Mesothelial cell of epicardium (in vitro differentiated cells): Measurements from ENCODE around the gene CRELD1. TPM values are rescaled to one million over a fixed set of nuclear protein-coding genes. Genes with fewer than 3 reads are reported as not detected.

Experiments used
- DNase-seq, 2 experiments: peaks; one replicate each; pipeline ENCODE4 v3.0.0; 2021; ENCODE audit warnings: low spot score in 2 of 2; ENCODE audit not compliant: unreplicated experiment in 2 of 2
- H3K27ac Mint-ChIP-seq: 2 replicates; pipeline ENCODE4 v1.8.0; 2021; ENCODE audit warnings: mixed read lengths
- H3K27me3 Mint-ChIP-seq: 2 replicates; pipeline ENCODE4 v1.8.0; 2021; ENCODE audit warnings: low read depth, mixed read lengths
- H3K36me3 Mint-ChIP-seq: 2 replicates; pipeline ENCODE4 v1.8.0; 2021; ENCODE audit warnings: mixed read lengths
- H3K4me1 Mint-ChIP-seq: 2 replicates; pipeline ENCODE4 v1.8.0; 2021; ENCODE audit warnings: mixed read lengths
- H3K4me3 Mint-ChIP-seq: 2 replicates; pipeline ENCODE4 v1.8.0; 2021; ENCODE audit warnings: mild to moderate bottlenecking, moderate library complexity, mixed read lengths
- H3K9me3 Mint-ChIP-seq: 2 replicates; pipeline ENCODE4 v1.8.0; 2021; ENCODE audit warnings: mixed read lengths
- total RNA-seq: library from RNA; stranded (reverse); gene quantifications from 3 replicates; pipeline ENCODE4 v1.2.1, GENCODE V29; 2021
- TF ChIP-seq, protein P1 (sequence below): fragments of 200-600 bp; sonication (generic); IDR thresholded peaks from one replicate; pipeline ENCODE4 v1.5.0; 2021; ENCODE audit warnings: antibody characterized with exemption; ENCODE audit not compliant: unreplicated experiment

CRELD1 gene
- total RNA-seq, 1 donor from 2014 or later = 39.8 TPM

DNA sequence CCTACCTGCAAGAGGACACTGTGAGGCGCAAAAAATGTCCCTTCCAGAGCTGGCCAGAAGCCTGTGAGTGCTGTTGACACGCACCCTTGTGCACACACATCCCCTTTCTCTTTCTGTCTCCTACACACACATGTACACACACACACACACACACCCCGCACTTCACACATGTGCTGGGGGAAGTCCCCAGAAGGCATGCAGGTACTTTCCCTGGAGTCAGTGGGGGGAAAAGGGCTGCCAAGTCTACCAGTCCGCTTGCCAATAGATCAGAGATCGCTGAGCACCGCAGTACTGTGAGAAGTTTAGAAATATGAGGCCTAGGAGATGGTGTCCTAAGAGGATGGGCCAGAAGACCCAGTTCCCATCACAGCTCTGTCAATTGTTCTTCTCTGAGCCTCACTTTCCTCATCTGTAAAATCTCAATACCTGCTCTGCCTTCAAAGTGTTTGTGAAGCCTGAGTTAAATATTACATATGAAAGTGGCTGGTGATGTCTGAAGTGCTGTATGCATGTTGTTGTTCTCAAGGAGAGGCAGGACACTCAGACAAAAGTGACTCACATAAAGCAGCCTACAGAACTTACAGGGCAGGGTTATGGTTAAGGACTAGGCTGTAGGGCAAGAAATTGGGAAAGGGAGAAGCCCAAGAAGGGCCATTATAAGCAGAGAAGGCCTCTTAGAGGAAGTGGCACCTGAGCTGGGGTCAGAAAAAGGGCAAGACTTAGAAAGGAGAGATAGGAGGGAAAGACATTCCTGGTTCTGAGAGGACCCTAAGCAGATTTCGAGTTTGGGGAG lies 24.2 kb upstream of the CRELD1 start:
- no peaks in the 10 kb centered on the region for H3K4me1 Mint-ChIP-seq
- TF ChIP-seq, protein P1, sequence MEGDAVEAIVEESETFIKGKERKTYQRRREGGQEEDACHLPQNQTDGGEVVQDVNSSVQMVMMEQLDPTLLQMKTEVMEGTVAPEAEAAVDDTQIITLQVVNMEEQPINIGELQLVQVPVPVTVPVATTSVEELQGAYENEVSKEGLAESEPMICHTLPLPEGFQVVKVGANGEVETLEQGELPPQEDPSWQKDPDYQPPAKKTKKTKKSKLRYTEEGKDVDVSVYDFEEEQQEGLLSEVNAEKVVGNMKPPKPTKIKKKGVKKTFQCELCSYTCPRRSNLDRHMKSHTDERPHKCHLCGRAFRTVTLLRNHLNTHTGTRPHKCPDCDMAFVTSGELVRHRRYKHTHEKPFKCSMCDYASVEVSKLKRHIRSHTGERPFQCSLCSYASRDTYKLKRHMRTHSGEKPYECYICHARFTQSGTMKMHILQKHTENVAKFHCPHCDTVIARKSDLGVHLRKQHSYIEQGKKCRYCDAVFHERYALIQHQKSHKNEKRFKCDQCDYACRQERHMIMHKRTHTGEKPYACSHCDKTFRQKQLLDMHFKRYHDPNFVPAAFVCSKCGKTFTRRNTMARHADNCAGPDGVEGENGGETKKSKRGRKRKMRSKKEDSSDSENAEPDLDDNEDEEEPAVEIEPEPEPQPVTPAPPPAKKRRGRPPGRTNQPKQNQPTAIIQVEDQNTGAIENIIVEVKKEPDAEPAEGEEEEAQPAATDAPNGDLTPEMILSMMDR = no peak
- H3K4me3 Mint-ChIP-seq = no peak overlapping the region
- no peak overlapping the region for H3K27ac Mint-ChIP-seq
- no peak for DNase-seq
- peaks cover 8% of the 10 kb centered on the region for H3K36me3 Mint-ChIP-seq
- H3K27me3 Mint-ChIP-seq = no peaks in the 10 kb centered on the region
- no peaks in the 10 kb centered on the region for H3K9me3 Mint-ChIP-seq

DNA sequence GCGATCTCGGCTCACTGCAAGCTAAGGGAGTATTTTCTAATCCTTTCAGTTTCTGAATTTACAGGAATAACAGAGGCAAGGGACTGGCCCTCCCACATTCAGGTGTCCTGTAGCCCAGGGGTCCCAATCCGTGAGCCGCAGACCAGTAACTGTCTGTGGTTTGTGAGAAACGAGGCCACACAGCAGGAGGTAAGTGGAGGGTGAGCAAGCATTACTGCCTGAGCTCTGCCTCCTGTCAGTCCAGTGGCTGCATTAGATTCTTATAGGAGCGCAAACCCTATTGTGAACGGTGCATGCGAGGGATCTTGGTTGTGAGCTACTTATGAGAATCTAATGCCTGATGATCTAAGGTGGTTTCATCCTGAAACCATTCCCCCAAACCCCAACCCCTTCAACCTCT lies 21.8 kb upstream of the CRELD1 start:
- no peaks in the 10 kb centered on the region for H3K27me3 Mint-ChIP-seq
- no peak for DNase-seq
- no peaks in the 10 kb centered on the region for H3K9me3 Mint-ChIP-seq
- no peak overlapping the region for H3K4me3 Mint-ChIP-seq
- peaks cover 12% of the 10 kb centered on the region for H3K4me1 Mint-ChIP-seq
- TF ChIP-seq, protein P1 = no peak
- peaks cover 8% of the 10 kb centered on the region for H3K36me3 Mint-ChIP-seq
- H3K27ac Mint-ChIP-seq = no peak overlapping the region

DNA sequence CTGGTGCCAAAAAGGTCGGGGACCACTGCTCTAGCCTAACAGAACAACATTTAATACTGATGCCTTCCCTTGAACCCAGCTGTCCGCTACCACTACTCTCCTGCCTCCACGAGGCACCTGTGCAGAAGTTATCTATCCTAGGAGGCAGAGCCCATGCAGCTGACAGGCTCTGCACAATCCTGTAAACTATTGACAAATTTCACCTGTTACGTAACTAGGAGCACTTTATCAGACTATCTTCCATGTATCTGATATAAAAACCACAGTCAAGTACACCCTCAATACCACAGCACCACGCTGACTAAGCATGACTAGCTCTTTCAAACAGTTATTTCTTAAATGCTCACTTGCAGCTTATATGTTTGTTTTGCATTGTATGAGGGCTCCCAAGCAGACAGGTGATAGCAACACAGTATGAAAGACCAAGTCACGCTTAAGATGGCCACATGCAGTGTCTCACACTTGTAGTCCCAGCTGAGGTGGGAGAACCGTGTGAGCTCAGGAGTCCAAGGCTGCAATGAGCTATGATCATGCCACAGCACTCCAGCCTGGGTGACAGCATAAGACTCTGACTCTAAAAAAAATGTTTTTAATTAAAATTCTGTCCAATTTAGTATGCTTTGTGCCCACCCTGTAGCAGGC lies 21.2 kb upstream of the CRELD1 start:
- no peaks in the 10 kb centered on the region for H3K27me3 Mint-ChIP-seq
- H3K4me1 Mint-ChIP-seq = peaks cover 16% of the 10 kb centered on the region
- H3K9me3 Mint-ChIP-seq = no peaks in the 10 kb centered on the region
- DNase-seq = no peak
- peaks cover 8% of the 10 kb centered on the region for H3K36me3 Mint-ChIP-seq
- TF ChIP-seq, protein P1 = no peak
- H3K27ac Mint-ChIP-seq = no peak overlapping the region
- H3K4me3 Mint-ChIP-seq = no peak overlapping the region

DNA sequence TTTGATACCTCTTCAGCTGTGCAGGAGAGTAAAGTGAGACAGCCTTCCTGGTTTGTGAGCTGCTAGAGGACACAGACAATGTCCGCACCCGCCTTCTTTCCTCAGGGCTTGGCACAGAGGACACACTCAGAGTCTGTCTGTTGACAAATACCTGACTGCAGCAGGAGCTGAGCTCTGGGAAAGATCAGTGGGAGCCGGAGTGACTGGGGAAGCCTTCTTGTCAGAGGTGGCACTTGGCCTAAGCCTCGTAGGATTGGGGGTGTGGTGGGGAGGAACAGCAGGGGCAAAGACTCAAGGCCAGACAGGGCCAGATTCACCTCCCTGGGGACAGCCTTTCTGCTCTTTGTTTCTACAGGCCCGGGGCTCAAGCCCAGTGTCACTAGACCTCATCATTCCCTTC lies 20.0 kb upstream of the CRELD1 start:
- H3K4me1 Mint-ChIP-seq = peaks cover 22% of the 10 kb centered on the region
- no peak overlapping the region for H3K4me3 Mint-ChIP-seq
- H3K27me3 Mint-ChIP-seq = no peaks in the 10 kb centered on the region
- DNase-seq = no peak
- H3K27ac Mint-ChIP-seq = no peak overlapping the region
- TF ChIP-seq, protein P1 = no peak
- H3K9me3 Mint-ChIP-seq = no peaks in the 10 kb centered on the region
- peaks cover 6% of the 10 kb centered on the region for H3K36me3 Mint-ChIP-seq

DNA sequence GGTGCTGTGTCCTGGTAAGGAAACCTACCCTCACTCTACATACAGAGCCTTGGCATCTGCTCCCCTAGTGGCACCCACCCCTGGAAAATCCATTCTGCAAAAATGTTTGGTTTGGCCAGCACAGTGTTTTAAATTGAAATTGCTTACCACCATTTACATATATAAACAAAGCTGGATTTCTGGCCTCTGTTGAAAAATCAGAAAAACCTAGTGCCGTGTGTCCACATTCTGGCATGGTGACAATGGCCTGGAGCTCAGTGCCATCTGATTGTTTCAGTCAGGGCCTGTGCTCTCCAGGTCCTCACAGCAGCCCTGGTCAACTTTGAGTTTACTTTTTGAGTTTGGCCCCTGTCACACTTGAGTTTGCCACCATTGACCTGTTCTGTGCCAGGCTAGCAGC lies 19.6 kb upstream of the CRELD1 start:
- no peak for DNase-seq
- TF ChIP-seq, protein P1 = no peak
- no peaks in the 10 kb centered on the region for H3K9me3 Mint-ChIP-seq
- no peak overlapping the region for H3K27ac Mint-ChIP-seq
- no peaks in the 10 kb centered on the region for H3K27me3 Mint-ChIP-seq
- H3K4me3 Mint-ChIP-seq = no peak overlapping the region
- peaks cover 22% of the 10 kb centered on the region for H3K4me1 Mint-ChIP-seq
- peaks cover 6% of the 10 kb centered on the region for H3K36me3 Mint-ChIP-seq
